GM12872 (cell line): ENCODE measurements around the gene PCGF5.

Experiments
- TF ChIP-seq, protein P1 (sequence below): IDR thresholded peaks from 3 replicates; pipeline ENCODE4 v1.5.1; 2011; ENCODE audit warnings: low read depth, mild to moderate bottlenecking, low read length, moderate library complexity; ENCODE audit not compliant: insufficient read depth

Gene PCGF5

GRCh38 chr10:91190876-91191583 lies 29.4 kb upstream of the PCGF5 start:
- TF ChIP-seq, protein P1, sequence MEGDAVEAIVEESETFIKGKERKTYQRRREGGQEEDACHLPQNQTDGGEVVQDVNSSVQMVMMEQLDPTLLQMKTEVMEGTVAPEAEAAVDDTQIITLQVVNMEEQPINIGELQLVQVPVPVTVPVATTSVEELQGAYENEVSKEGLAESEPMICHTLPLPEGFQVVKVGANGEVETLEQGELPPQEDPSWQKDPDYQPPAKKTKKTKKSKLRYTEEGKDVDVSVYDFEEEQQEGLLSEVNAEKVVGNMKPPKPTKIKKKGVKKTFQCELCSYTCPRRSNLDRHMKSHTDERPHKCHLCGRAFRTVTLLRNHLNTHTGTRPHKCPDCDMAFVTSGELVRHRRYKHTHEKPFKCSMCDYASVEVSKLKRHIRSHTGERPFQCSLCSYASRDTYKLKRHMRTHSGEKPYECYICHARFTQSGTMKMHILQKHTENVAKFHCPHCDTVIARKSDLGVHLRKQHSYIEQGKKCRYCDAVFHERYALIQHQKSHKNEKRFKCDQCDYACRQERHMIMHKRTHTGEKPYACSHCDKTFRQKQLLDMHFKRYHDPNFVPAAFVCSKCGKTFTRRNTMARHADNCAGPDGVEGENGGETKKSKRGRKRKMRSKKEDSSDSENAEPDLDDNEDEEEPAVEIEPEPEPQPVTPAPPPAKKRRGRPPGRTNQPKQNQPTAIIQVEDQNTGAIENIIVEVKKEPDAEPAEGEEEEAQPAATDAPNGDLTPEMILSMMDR = no peak

- TF ChIP-seq, protein P1 = no peak
These were observed 28.9 kb upstream of the PCGF5 start for GRCh38 chr10:91191584-91191919.

DNA sequence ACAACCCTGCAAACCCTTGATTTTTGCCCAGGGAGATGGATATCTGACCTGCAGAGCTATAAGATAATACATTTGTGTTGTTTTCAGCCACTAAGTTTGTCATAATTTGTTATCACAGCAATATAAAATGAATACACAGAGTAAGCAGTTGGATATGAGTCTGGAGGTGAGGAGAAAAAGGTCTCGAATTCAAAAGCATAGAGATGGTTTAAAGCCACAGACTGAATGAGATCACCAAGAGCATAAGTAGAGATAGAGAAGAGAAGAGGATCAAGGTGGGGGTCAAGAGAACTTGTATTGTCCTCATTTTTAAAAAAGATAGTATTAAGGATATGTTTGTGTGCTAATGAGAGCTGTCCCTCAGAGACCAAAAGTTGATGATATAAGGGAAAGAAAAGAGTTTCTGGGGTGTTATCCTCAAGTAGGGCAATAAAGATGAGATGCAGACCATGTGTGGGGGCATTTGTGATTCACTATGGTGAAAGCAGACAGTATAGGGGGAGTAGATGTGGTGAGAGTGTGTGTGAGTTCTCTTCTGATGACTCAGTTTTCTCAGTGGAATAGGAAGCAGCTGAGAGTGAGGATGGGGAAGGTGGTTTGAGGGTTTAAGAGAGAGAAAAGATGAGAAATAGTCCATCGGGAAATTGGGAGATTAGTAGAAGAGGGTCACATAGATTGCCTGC lies 25.8 kb upstream of the PCGF5 start:
- TF ChIP-seq, protein P1 = no peak

DNA sequence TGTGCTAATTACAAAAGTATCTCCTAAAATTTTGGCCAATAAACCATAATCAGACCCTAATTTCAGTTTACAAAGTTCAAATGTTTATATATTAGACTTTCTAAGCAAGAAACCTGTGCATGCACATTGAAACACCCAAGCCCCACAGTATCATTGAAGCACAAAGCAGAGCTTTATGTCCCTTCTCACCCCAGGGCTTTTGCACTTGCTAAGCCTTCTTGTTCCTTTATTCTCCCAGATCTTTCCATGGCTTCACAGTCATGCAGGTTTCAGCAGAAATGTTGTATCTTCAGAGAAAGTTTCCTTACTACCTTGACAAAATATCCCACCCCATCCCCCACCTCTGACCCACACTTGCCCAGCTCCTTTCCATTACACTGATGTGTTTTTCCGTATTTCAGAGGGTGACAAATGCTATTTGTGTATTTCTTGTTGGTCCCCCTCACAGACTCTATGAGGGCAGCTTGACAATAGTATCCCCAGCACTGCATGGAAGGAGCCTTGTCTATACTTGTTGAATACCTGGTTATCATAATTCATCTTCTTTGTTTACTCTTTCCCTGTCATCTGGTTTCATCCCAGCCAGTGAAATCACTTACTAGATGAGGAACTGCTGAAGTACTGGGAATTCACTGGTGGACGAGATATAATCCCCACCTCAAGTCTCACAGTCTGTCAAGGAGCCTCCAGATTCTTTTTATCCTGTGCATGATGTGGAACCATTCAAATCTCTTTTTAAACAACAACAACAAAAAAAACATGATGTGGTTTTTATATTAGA lies 24.0 kb upstream of the PCGF5 start:
- TF ChIP-seq, protein P1 = no peak

DNA sequence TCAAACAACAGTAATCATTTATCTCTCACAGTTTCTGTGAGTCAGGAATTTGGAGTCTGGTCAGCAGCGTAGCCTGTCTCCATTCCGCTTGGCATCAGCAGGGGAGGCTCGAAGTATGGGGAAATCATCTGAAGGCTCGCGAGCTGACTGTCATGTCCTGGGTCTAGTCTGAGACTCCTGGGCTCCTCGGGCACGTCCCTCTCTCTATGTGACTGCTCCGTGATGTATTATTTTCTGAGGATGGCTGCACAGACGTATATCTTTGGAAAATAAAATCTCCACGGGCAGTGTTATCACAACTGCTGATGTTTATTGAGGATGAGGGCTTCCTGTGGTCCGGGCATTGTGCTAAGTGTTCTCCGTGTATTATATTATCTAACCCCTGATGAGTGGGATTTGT lies 23.3 kb upstream of the PCGF5 start:
- TF ChIP-seq, protein P1 = no peak

- TF ChIP-seq, protein P1 = no peak
These were observed 21.7 kb upstream of the PCGF5 start for GRCh38 chr10:91198781-91199180.
